C4-2B (cell line): ENCODE results near the gene SPSB1.

Experiments used
- CTCF ChIP-seq: fragments of 450-650 bp; conservative IDR thresholded peaks from 2 replicates; pipeline ENCODE4 v1.5.1; 2017; ENCODE audit warnings: mild to moderate bottlenecking
- ZFX ChIP-seq: fragments of 450-650 bp; IDR thresholded peaks from 2 replicates; pipeline ENCODE4 v1.6.1; 2017

- no peak for TF ChIP-seq CTCF
- no peak for TF ChIP-seq ZFX
Measured at GRCh38 chr1:9356829-9357466, 64.3 kb downstream of the SPSB1 start.
